ENCODE measurements around the gene SLC23A2.
A peak's percentile ranks its signal among the peaks of the same experiment; 100 is the strongest.

The SLC23A2 gene

GRCh38 chr20:4811661-4812181 lies 189.6 kb downstream of the SLC23A2 start:
- peak; percentile 63 for DNase-seq

GRCh38 chr20:4811257-4811656 lies 190.1 kb downstream of the SLC23A2 start:
- DNase-seq = no peak

GRCh38 chr20:4810426-4811019 lies 190.8 kb downstream of the SLC23A2 start:
- DNase-seq = no peak

GRCh38 chr20:4809707-4810106 lies 191.6 kb downstream of the SLC23A2 start:
- no peak for DNase-seq

GRCh38 chr20:4808872-4809271 lies 192.4 kb downstream of the SLC23A2 start:
- DNase-seq = no peak

- DNase-seq = no peak
Observed at GRCh38 chr20:4805663-4806449, 195.5 kb downstream of the SLC23A2 start.

- no peak for DNase-seq
Observed at GRCh38 chr20:4802527-4802926, 198.8 kb downstream of the SLC23A2 start.

Measured in stimulated activated CD8-positive, alpha-beta memory T cell treated with anti-CD3 and anti-CD28 coated beads, Interleukin-4, amount 100 ng/mL, for 48 hours (primary cell).